Measurements from ENCODE around the gene TP73. TPM values are rescaled to one million over a fixed set of nuclear protein-coding genes. Genes with fewer than 3 reads are reported as not detected.

Gene TP73
- total RNA-seq, 2 donors from 2014 or later, result 0.29 to 0.42 TPM

- TF ChIP-seq CTCF (IDR thresholded peaks at IDR 0.05), result no peak
- no peak overlapping the region for H3K4me3 ChIP-seq
- DNase-seq, result no peak
- H3K9ac ChIP-seq (ENCODE audit: low read depth in 2 of 2, low read length in 2 of 2), result no peak overlapping the region
- H3K9me3 ChIP-seq, result no peaks in the 10 kb centered on the region
- no peaks in the 10 kb centered on the region for H3K36me3 ChIP-seq
- H3K4me1 ChIP-seq, result no peaks in the 10 kb centered on the region
- no peaks in the 10 kb centered on the region for H3K27me3 ChIP-seq
- intact Hi-C loops (cut with DNase I), result no loop called here
- no peak overlapping the region for H3K27ac ChIP-seq
These were observed 51.6 kb downstream of the TP73 start for GRCh38 chr1:3703786-3704371.

- no peak overlapping the region for H3K27ac ChIP-seq
- no peak overlapping the region for H3K9ac ChIP-seq (ENCODE audit: low read depth in 2 of 2, low read length in 2 of 2)
- no peaks in the 10 kb centered on the region for H3K36me3 ChIP-seq
- H3K4me3 ChIP-seq, result no peak overlapping the region
- intact Hi-C loops (cut with DNase I), result no loop called here
- no peak for TF ChIP-seq CTCF (IDR thresholded peaks at IDR 0.05)
- H3K4me1 ChIP-seq, result no peaks in the 10 kb centered on the region
- H3K9me3 ChIP-seq, result no peaks in the 10 kb centered on the region
- no peaks in the 10 kb centered on the region for H3K27me3 ChIP-seq
- DNase-seq, result no peak
These were observed 53.1 kb downstream of the TP73 start for GRCh38 chr1:3705341-3705950.

- H3K9ac ChIP-seq (ENCODE audit: low read depth in 2 of 2, low read length in 2 of 2), result no peak overlapping the region
- H3K27me3 ChIP-seq, result no peaks in the 10 kb centered on the region
- H3K36me3 ChIP-seq, result no peaks in the 10 kb centered on the region
These were observed 54.5 kb downstream of the TP73 start for GRCh38 chr1:3706651-3707297.

GRCh38 chr1:3707298-3707938 is 55.1 kb downstream of the TP73 start:
- no peaks in the 10 kb centered on the region for H3K4me1 ChIP-seq
- H3K27ac ChIP-seq, result no peak overlapping the region
- H3K4me3 ChIP-seq, result no peak overlapping the region
- no peak for TF ChIP-seq CTCF (IDR thresholded peaks at IDR 0.05)
- H3K27me3 ChIP-seq, result no peaks in the 10 kb centered on the region
- H3K9ac ChIP-seq (ENCODE audit: low read depth in 2 of 2, low read length in 2 of 2), result no peak overlapping the region
- no peak for DNase-seq
- no peaks in the 10 kb centered on the region for H3K9me3 ChIP-seq
- intact Hi-C loops (cut with DNase I), result no loop called here
- no peaks in the 10 kb centered on the region for H3K36me3 ChIP-seq

More at GRCh38 chr1:3706651-3707297, 54.5 kb downstream of the TP73 start:
- Histone ChIP-seq H3K9me3 (no peaks in the 10 kb centered on the region), H3K27ac (no peak overlapping the region), H3K4me3 (no peak overlapping the region), H3K4me1 (no peaks in the 10 kb centered on the region)
- TF ChIP-seq CTCF (IDR thresholded peaks at IDR 0.05), result no peak
- intact Hi-C loops (cut with DNase I), result no loop called here
- no peak for DNase-seq

GRCh38 chr1:3707939-3708328 is 55.6 kb downstream of the TP73 start:
- Histone ChIP-seq H3K27ac (no peak overlapping the region), H3K4me1 (no peaks in the 10 kb centered on the region), H3K27me3 (no peaks in the 10 kb centered on the region), H3K36me3 (no peaks in the 10 kb centered on the region), H3K4me3 (no peak overlapping the region), H3K9ac (ENCODE audit: low read depth in 2 of 2, low read length in 2 of 2) (no peak overlapping the region), H3K9me3 (no peaks in the 10 kb centered on the region)
- intact Hi-C loops (cut with DNase I), result no loop called here
- no peak for DNase-seq
- no peak for TF ChIP-seq CTCF (IDR thresholded peaks at IDR 0.05)

Data from colonic mucosa (tissue), 4 donors.